Measurements from ENCODE around the gene COL27A1. TPM values are rescaled to one million over a fixed set of nuclear protein-coding genes. Genes with fewer than 3 reads are reported as not detected.
A peak's percentile ranks its signal among the peaks of the same experiment; 100 is the strongest.

Gene COL27A1
- total RNA-seq, 1 experiment from 2014 or later, result 8.2 TPM

DNA sequence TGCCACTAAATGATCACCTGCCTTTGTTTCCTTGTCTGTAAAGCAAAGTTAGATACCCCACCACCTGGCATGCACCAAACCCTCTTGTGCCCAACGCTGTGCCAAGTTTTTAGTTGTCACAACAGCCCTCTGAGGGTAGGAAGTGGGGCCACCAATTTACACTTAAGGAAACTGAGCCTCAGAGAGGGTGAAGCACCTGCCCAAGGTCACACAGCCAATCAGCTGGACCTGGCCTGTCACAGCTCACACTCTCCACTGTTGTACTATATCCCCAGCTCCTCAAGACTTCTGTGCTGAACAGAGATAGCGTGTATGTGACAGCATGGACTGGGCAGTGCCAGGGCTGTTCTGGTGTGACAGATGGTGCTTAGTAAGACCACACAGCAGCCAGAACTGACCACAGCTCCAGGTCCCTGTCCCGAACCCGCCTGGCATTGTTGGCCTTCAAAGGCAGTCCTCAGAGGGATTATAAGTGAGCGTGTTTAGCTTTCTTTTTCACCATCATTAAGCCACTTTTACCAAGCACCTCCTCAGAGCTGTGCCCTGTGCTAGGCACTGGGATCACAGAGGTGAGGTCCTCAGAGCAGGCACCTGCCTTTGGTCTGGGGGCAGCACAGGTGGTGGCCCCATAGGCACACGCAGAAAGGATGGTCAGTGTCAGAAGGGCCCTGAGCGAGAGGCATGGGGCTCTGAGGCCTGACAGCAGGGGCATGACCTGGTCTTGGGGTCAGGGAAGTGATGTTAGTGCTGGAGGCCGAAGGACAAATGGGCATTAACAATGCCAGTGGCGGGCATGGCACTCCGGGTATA, 71.1 kb downstream of the COL27A1 start:
- peak; percentile 25 for DNase-seq (ENCODE audit: low spot score)

DNA sequence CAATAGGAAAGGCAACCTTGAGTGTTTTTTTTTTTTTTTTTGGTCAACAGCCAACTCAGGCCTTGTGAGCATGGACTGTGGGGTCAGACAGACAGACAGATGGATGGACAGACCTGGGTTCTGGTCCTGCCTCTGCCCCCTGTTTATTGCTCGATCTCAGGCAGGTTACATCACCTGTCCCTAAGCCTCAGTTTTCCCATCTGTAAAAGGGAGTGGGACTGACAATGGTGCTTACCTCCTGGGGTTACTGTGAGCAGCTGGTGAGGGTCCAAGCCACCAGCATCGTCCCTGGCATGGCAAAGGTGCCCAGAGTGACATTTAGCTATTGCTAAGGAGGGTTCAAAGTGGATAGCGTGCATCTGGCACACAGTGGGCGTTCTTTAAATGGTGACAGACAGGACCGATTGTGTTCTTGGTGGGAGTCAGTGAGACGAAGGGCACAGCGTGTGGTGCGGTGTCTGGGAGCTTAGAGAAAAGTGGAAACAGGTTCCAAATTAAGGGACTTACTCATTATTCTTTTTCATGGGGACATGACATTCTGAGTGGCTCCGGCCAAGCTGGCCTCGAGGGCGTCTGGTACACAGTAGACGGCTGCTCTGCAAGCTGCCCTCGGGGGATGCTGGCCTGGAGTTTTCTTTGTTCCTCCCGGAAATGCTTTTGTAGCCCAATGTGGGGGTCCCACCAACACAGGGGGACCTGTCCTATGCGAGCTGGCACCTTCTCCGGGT, 72.1 kb downstream of the COL27A1 start:
- DNase-seq (ENCODE audit: low spot score), result no peak

DNA sequence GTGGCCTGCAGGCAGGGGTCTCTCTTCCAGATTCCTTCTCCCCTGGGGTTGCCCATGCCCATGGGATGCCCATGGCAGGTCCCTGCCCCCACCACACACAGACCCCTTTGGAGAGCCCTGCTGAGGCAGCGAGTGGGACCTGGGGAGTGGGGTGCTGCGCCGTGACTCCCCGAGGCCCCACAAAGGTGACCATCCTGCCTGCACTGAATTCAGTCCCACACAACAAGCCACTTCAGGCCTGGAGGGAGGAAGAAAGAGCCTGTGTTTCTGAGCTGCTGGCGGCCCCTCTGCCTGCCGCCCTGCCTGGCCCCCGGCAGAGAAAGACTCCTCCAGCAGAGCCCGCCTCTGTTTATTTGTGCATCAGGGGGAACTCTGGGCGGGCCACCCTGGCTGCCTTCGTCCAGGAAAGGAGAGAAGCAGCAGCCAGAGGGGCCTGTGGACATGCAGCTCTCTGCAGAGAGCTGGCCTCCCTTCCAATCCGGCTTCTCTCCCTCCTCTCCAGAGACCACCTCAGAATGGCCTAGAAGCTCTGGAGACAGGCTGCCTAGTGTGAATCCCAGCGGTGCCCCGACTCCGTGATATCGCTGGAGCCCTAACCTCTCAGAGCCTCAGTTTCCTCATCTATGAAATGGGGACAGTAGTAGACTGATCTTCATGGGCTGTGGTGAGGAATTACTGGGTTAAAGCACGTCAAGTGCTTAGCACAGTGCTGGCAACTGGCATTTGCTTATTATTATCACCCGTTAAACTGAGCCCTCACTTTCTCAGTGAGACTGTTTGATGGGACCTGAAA, 72.9 kb downstream of the COL27A1 start:
- no peak for DNase-seq (ENCODE audit: low spot score)

DNA sequence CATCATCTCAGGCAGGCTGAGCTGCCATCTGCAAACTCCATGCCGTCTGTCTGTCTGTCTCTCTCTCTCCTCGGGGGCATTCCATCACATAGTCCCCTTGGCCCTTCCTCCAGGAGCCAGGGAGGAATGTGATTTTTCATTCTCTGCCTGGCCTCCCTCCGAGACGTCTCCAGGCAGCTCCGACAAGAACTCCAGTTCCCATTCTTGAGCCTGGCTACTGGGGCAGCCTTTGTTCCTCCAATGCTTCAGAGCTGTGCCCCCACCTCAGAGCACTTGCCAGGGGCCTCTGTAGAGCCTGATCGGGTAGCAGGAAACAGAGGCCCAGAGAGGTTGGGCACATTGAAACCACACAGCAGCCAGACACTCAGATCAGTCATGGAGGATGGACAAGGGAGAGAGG, 74.0 kb downstream of the COL27A1 start:
- DNase-seq (ENCODE audit: low spot score), result no peak

DNA sequence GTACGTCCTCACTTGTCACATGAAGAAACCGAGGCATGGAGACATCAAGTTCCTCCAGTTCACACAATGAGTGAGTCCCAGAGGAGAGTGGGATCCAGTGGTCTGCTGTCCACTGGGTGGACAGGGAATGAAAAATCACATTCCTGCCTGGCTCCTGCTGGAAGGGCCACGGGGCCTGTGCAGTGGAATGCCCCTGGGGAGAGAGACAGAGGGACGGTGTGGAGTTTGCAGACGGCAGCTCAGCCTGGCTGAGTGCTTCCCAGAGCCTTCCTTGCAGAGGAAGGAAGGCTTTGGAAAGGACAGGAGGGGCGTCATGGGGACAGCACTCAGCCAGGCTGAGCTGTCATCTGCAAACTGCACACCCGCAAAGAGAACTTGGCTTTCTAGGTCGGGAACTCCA, 74.7 kb downstream of the COL27A1 start:
- no peak for DNase-seq (ENCODE audit: low spot score)

DNA sequence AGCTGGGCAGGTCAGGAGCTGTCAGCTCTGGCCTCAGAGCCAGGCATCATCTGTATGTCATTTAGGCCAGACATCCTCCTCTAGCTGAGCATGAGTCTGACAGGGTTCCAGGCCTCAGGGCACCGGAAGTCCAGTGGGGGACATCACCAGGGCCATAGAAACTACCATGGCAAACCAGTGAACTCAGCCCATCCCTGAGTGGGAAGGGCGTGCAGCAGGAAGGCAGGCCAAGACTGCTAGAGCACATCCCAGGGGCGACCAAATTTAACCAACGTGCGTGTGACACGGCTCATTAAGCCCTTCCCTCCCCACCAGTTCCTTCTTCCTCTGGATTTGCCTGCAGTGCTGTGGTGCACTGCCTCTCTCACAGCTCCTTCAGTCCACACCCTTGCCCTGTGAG, 75.9 kb downstream of the COL27A1 start:
- DNase-seq (ENCODE audit: low spot score), result no peak

DNA sequence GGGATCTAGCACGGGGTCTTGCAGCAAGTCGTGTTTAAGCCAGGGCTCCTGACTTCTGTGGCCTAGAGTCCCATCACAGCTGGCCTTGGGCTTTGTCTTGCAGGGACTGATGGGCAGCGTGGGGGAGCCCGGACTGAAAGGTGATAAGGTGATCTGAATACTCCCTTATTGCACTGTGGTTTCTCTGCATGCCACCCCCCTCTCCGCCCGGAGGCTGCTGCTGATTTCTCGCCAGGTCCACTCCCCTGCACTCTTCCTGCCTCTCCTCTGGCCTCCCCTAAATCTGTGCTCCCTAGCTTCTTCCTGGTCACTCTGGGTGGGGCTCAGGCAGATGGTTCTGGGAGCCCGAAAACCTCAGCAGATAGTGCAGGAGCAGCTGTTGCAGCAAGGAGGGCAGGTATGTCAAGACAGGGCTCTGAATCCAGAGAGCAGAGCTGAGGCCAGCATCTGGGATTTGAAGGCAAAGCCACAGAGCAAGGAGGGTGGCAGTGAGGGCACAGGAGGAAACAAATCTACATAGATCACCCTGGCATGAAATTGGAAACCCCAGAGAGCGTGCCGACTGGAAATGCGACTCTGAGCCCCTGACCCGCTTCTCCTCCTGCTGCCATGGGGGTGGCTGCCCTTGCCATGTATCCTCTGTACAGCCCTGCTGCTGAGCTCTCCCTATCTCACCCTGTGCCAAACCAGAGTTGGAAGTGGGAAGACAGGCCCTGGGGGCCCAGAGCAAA, 76.5 kb downstream of the COL27A1 start:
- DNase-seq (ENCODE audit: low spot score), result no peak

DNA sequence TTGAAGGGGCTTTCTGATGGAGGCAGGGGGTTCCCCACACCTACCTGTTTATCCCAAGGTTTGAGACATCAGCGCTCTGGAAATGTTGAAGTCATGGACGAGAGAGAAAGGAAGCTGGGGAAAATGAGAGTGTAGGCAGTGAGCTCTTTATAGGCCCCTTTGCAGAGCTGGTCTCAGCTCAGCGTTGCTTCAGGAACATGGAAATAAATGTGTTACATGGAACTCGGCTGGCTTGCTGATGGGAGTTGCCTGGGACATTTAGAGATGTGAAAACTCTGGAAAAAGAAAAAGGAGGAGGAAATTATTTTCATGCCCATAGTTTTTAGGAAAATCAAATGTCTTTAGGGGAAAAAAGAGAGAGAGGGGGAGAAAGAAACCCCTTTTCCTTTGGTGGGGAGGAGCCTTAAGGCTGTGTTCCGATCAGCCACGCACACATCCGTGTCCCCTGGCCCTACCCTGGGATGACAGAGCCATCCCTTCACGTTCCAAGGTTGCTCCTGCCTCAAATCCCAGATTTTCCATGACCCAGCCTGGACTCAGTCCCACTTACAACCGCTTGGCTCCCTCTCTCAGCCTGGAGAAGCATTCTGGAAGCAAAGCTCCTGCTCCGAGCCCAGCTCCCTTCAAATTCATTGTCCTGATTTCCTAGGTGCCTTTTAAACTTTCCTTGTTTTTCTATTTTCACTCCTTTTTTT, 78.3 kb downstream of the COL27A1 start:
- no peak for DNase-seq (ENCODE audit: low spot score)

DNA sequence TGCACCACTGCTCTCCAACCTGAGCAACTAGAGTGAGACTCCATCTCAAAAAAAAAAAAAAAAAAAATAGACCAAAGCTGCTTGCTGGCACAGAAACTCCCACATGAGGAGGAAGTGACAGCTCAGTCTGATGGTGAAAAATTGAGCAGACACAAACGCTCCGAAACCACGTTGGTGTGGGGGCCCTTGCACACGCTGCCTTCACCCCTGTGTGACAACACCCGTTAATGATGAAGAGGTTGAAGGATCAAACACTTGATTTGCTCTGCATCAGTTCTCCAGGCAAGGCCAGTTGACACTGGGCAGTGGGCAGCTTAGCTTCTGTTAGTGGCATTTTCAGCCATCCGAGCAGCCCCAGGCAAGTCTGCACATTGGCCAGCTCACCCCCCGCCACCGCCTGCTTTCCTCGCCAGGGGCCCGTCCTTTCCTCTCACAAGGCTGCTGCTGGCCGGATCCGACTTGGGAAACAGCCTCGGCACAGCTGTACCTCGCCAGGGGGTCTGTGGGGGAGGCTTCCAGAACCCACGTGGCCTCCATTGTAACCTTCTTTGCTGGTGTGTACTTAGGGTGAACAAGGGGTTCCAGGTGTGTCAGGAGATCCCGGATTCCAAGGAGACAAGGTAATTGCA, 79.8 kb downstream of the COL27A1 start:
- DNase-seq (ENCODE audit: low spot score), result no peak

DNA sequence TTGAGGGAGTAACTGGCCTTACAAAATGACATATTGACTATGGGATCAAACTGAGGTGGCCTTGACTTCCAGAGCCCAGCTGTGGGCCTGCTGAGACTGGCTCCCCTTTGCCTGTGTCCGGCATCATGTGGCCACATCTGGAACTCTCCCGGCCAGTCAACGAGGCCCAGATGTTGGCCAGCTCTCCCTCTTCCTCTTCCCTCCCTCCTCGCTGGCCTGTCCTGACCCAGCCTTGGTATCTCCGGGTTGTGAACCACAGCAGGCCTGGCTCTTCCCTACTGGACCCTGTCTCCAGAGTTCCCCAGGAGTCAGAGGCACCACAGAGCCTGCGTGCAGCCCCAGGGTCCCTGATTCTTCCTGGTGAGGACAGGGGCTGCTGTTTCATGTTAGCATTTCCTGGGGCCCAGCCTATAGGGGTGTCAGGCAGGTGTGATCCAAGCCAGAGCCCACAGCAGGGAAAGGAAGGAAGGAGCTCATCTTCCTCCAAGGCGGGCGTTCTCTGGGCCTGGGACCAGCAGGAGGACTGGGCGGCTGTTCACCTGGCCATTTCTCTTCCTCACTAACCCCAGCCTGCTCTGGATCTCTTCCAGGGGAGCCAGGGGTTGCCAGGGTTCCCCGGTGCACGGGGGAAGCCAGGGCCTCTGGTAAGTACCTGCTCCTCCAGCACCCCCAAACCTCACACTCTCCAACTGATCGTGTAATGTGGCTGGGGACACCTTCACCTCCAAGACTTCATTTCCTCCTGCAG, 81.2 kb downstream of the COL27A1 start:
- no peak for DNase-seq (ENCODE audit: low spot score)

DNA sequence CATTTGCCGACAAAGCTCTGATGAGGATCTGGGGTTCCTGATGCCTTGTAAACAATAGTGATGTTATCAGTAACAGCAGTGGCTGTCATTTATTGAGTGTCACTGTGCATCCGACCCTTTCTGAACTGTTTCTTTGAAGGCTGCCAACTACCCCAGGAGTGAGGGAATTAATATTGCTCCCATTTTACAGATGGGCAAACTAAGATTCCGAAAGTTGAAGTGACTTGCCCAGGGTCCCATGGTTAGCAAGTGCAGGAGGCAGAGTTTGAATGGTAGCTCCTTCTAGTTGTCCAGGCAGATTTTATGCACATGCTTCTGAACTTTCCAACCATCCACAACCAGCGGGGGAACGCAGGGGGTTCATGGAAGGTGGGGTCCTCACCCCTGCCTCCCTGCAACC, 81.9 kb downstream of the COL27A1 start:
- no peak for DNase-seq (ENCODE audit: low spot score)

DNA sequence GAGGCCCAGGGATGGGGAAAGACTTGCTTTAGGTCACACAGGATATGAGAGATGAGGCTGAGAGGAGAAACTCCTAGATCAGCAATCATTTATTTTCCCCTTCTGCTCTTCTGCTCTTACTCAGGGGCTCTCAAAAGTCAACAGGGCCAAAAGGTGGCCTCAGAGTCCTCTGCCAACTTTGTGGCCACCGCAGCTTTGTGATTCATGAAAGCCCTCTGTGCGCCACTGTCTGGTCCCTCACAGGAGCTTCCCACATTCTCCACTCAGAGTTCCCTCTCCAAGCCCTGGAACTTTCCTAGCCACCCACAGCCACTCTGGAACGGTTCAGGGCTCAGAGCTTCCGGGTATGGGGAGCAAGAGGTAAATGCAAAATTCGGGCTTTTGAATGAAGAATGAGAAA, 82.4 kb downstream of the COL27A1 start:
- no peak for DNase-seq (ENCODE audit: low spot score)

DNA sequence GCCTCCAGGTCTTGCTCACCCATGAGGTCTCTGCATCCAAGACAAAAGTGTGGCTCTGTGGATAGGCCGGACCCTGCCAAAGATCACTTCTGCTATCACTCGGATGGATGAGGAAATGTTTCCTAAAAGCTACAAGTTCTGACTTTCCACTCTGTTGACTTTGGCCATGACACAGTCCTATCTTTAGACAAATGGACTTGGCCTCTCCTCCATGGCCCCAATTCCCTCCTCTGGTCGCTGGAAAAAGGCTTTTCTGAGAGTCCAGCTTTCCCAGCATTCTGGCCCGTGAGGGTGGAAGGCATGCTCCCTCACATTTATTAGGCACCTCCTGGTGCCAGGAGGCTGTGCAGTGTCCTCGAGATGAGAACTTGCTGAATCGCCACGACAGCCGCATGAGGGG, 83.1 kb downstream of the COL27A1 start:
- no peak for DNase-seq (ENCODE audit: low spot score)

DNA sequence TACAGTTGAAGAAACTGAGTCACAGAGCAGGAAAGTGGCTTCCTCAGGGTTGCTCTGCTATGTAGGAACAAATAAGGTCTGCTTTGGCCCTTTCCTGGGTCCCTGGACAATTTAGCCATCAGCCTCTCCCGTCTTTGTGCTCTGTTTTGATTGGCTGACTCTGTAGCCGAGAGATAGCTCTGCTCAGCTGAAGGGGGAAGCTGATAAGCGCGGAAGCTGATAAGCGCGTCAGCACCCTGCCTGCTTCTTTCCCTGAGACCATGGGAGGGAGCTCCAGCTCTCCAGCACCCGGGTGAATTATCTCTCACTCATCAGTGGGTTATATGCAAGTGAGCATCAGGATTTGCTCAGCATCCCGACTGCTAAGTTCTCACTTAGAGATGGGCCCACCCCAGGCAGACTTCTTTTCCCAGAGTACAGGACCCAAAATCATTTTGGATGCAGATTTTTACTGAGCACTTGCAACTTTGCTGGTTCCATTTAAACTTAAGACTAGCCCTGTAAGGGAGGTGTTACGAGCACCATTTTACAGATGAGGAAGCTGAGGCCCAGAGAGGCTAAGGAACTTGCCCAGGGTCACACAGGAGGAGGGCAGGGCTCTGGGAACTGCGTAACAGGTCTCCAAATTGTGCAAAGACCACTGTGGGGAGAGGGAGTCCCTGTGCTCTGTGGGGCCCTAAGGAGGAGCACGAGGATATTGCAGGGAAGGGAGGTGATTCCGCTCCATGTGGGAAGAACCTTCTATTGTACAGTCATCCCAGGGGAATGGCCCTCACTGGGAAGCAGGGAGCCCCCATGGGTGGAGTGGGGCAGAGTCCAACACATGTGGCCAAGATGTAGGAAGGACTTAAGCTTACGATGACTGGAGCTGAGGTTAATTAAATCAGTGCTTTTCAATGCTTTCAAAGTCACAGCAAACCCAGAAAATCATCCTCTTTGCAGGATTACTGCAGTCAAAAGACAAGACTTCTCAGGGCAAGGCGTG, 83.8 kb downstream of the COL27A1 start:
- peak; percentile 64 for DNase-seq (ENCODE audit: low spot score)

DNA sequence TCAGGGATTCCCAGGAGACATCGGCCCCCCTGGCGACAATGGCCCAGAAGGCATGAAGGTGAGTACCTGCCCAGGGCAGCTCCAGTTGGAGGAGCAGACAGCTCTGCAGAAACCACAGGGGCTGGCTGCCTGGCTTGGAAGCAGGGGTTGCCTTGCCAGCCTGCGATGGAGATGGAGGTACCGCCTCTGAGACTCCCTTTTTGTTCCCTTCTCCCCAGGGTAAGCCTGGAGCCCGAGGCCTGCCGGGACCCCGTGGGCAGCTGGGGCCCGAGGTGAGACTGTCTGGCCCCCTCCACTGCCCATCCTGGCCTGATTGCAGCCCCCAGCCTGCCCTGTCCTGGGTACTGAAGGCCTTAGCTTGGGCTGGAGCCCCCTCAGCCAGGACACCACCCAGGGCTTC, 84.9 kb downstream of the COL27A1 start:
- DNase-seq (ENCODE audit: low spot score), result no peak

DNA sequence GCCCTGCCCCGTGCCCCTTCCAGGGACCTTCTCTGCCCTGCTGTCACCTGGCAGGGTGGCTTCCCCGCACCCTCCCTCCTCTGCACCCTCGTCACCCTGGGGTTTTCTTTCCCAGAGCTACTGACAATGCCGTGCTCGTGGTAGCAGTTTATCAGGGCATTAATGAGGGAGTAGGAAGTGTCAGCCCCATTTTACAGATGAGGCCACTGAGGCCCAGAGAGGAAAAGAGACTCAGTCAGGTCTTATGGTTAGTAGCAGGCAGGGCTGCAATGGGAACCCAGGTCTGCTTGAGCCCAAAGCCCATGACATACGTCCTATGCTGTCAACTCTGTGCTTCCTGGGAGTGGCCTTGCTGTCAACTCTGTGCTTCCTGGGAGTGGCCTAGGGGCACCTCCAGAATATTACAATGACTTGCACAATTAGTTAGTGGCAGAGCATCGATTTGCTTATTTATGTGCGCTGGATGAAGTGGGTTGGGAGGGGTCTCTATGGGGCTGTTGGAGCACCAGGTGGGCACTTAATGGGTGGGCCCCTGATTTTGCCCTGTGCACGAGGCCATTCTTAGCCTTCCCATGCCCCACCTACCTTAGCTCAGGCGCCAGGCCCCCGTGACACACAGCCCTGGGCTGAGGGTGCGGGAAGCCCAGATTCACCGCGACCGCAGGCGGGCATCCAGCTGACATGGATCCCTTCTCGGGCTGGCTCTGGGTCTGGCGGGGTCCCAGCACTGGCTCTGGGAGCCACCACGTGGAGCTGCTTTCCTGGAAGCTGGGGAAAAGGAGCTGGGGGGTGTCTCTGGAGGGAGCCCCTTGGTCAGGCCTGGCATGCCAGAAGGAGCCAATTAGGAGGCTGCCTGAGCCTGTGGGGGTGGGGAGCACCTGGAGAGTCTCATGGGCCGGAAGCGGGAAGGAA, 85.6 kb downstream of the COL27A1 start:
- DNase-seq (ENCODE audit: low spot score), result no peak

DNA sequence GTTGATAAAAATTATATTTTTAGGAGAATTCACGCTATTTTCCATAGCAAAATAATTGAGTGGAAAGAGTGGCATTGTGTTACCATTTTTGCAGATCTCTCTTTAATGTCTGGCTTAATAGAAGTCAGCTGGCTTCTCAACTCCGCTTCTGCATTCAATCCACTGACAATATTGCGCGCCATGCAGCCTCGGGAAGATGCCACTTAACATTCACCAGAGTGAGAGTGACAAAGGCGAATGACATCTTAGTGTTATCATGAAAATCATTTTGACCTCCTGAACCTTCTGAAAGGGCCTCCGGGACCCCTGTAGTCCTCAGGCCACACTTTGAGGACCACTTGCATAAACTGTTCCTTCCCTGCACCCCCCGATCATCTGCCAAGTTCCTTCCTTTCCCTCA, 87.5 kb downstream of the COL27A1 start:
- no peak for DNase-seq (ENCODE audit: low spot score)

DNA sequence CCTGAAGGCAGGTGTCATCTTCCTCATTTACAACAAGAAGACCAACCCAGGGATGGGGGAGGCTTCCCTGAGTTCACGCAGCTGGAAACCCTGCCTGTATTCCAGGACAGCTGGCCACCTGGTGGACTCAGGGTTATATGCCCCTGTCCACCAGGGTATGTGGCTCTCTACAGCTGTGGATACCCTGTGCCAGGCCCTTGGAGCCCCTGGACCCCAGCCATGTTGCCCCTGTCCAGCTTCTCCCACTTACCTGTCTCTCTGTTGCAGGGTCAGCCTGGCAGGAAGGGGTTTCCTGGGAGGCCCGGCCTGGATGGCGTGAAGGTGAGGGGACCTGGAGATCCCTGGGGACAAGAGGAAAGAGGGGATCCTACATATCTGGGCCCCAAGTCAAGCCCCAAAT, 87.9 kb downstream of the COL27A1 start:
- no peak for DNase-seq (ENCODE audit: low spot score)
